ENCODE data around the gene GOT1. TPM values are rescaled to one million over a fixed set of nuclear protein-coding genes. Genes with fewer than 3 reads are reported as not detected.
A peak's percentile ranks its signal among the peaks of the same experiment; 100 is the strongest.

The GOT1 gene
- total and polyA plus RNA-seq, 4 donors, result 73.5 to 271 (median 123) TPM

GRCh38 chr10:99396471-99396870, 34.0 kb downstream of the GOT1 start:
- peaks cover 11 to 40% (median 36%) of the 10 kb centered on the region in 4 donors for H3K36me3 ChIP-seq (ENCODE audit: control insufficient read depth in 4 of 4, insufficient read depth in 3 of 4, low read depth in 1 of 4, low read length in 3 of 4)
- WGBS, result 73% methylated on average over 3 of the region's 3 CpGs
- DNase-seq (ENCODE audit: low spot score), result no peak

GRCh38 chr10:99395750-99396445, 34.5 kb downstream of the GOT1 start:
- Histone ChIP-seq H3K4me1 (ENCODE audit: control insufficient read depth in 4 of 4, insufficient read depth in 4 of 4, low read length in 3 of 4) (peaks cover 9 to 58% (median 41%) of the 10 kb centered on the region in 4 donors), H3K27ac (ENCODE audit: low read depth in 1 of 2, low read length in 2 of 2) (peak overlapping the region; percentile 4 to 55), H3K4me3 (ENCODE audit: low read depth in 1 of 3, low read length in 3 of 3) (no peak overlapping the region), H3K9me3 (ENCODE audit: control insufficient read depth in 4 of 4, low read length in 3 of 4) (no peaks in the 10 kb centered on the region), H3K27me3 (ENCODE audit: control insufficient read depth in 4 of 4, insufficient read depth in 4 of 4, low read length in 3 of 4) (no peaks in the 10 kb centered on the region), H3K9ac (ENCODE audit: low read depth in 1 of 2, low read length in 2 of 2) (no peak overlapping the region), H3K36me3 (ENCODE audit: control insufficient read depth in 4 of 4, insufficient read depth in 3 of 4, low read depth in 1 of 4, low read length in 3 of 4) (peaks cover 11 to 34% (median 31%) of the 10 kb centered on the region in 4 donors)
- 47% methylated on average over 2 of the region's 2 CpGs for WGBS
- TF ChIP-seq RXRA (IDR thresholded peaks at IDR 0.05), result peak; percentile 50 to 82
- peak; percentile 19 to 78 for TF ChIP-seq HNF4A (conservative IDR thresholded peaks at IDR 0.05)
- no peak for TF ChIP-seq CTCF (IDR thresholded peaks at IDR 0.05; ENCODE audit: low read depth, low read length, missing input control)
- peak; percentile 23 for TF ChIP-seq FOXA1 (IDR thresholded peaks at IDR 0.05)
- no peak for TF ChIP-seq YY1 (IDR thresholded peaks at IDR 0.05)
- peak; percentile 19 for TF ChIP-seq REST (IDR thresholded peaks at IDR 0.05)
- peak; percentile 18 for TF ChIP-seq SP1 (IDR thresholded peaks at IDR 0.05)
- TF ChIP-seq ZBTB33 (IDR thresholded peaks at IDR 0.05), result no peak
- peak; percentile 38 for TF ChIP-seq MAX (IDR thresholded peaks at IDR 0.05)
- TF ChIP-seq JUND (IDR thresholded peaks at IDR 0.05), result peak in 1 of 2 donors; percentile 40
- peak; percentile 70 for TF ChIP-seq FOXA2 (IDR thresholded peaks at IDR 0.05)
- TF ChIP-seq RAD21 (IDR thresholded peaks at IDR 0.05), result peak; percentile 3 to 28
- no peak for DNase-seq (ENCODE audit: low spot score)

More at GRCh38 chr10:99396471-99396870, 34.0 kb downstream of the GOT1 start:
- Histone ChIP-seq H3K9ac (ENCODE audit: low read depth in 1 of 2, low read length in 2 of 2) (no peak overlapping the region), H3K27ac (ENCODE audit: low read depth in 1 of 2, low read length in 2 of 2) (peak overlapping the region in 1 of 2 donors; percentile 55), H3K27me3 (ENCODE audit: control insufficient read depth in 4 of 4, insufficient read depth in 4 of 4, low read length in 3 of 4) (no peaks in the 10 kb centered on the region), H3K4me3 (ENCODE audit: low read depth in 1 of 3, low read length in 3 of 3) (no peak overlapping the region), H3K4me1 (ENCODE audit: control insufficient read depth in 4 of 4, insufficient read depth in 4 of 4, low read length in 3 of 4) (peaks cover 9 to 64% (median 44%) of the 10 kb centered on the region in 4 donors), H3K9me3 (ENCODE audit: control insufficient read depth in 4 of 4, low read length in 3 of 4) (no peaks in the 10 kb centered on the region)
- no peak for TF ChIP-seq RXRA (IDR thresholded peaks at IDR 0.05)
- no peak for TF ChIP-seq REST (IDR thresholded peaks at IDR 0.05)

All from liver (tissue), 9 donors.